Measurements from ENCODE around the gene CCR1.

DNA sequence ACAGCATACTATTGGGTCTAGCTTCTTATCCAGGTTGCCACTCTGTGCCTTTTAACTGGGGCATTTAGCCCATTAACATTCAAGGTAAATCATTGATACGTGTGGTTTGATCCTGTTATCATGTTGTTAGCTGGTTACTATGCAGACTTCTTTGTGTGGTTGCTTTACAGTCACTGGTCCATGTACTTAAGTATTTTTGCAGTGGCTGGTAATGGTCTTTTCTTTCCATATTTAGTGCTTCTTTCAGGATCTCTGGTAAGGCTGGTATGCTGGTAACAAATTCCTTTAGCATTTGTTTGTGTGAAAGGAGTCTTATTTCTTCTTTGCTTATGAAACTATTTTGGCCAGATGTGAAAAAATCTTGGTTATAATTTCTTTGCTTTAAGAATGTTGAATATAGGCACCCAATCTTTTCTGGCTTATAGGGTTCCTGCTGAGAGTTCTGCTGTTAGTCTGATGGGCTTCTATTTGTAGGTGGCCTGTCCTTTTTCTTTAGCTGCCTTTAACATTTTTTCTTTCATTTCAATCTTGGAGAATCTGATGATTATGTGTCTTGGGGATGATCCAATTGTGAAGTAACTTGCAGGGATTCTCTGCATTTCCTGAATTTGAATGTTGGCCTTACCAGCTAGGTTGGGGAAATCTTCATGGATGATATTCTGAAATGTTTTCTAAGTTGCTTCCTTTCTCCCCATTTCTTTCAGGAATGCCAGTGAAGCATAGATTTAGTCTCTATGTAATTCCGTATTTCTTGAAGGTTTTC is 39.3 kb downstream of the CCR1 start:
- TF ChIP-seq POLR2A (IDR thresholded peaks at IDR 0.05) (no peak), CTCF (IDR thresholded peaks at IDR 0.05) (no peak)

All from adrenal gland (tissue), 5 donors.